H1 (cell line): ENCODE results near the gene RESP18. TPM values are rescaled to one million over a fixed set of nuclear protein-coding genes. Genes with fewer than 3 reads are reported as not detected.

ENCODE experiments used
- CTBP2 ChIP-seq: IDR thresholded peaks from 2 replicates; pipeline ENCODE4 v1.7.0; 2011; ENCODE audit warnings: borderline replicate concordance, mild to moderate bottlenecking, moderate library complexity, mixed read lengths, low read length; ENCODE audit not compliant: insufficient read depth, insufficient read length
- polyA plus RNA-seq, 7 experiments: library from polyadenylated mRNA; depleted of rRNA in 3 of 7; stranded (reverse) in 5 of 7; unstranded in 2 of 7; fragments of >200 nt in 5 of 7; fragments of 200-250 nt in 2 of 7; gene quantifications; 1 replicate in 5 of 7; 2 replicates in 1 of 7; 4 replicates in 1 of 7; pipeline versions ENCODE4 v1.2.1 to v1.2.3, GENCODE V29; 2011 to 2013; ENCODE audit warnings: missing spikeins in 2 of 7, mixed read lengths in 2 of 7
- total RNA-seq: library from RNA; stranded (reverse); fragmentation: NEBNext Ultra II Directional; extraction: Animal tissue kit (Norgen Biotek cat#: 25700); gene quantifications from 2 replicates; pipeline ENCODE4 v1.2.1, GENCODE V29; 2021

RESP18 gene
- total and polyA plus RNA-seq, 2 of the 8 experiments (the other 6 are each of a cell fraction or from before 2014, with no cell fraction given): not detected

DNA sequence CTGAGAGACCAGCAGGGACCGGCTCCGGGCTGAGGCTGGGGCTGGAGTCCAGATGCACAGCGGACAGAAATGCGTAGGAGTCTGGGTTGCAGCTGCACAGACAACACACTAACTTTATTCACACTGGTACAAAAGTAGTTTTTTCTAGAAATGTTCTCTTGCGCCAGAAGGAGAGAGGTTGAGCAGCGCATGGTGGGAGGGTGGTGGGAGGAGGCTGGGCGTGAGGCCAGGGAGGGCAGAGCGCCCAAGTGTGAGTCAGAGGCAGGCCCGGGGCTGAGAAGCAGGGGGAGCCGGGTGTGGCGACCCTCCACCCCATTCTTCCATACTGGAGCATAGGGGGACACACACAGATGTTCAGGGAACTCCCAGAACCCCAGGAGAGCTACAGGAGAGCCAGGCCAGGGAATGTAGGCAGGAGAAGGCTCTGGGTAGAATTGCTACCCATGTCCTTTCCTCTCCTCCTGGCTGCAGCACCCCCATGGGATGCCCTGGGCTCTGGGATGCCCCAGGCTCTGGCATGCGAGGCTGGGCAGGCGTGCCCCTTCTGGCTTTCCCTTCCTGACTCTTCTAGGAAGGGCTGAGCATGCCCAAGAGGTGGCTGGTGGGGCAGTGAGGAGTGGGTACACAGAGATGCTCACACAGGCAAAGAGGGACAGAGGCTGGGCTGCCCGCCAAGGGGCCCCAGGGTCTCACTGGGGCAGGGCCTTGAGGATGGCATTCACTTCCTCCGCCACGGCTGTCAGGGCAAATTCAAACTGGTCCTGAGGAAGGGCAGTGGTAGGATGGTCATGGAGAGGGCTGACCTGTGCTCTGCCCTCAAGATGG is 42.8 kb downstream of the RESP18 start (continued):
- no peak for TF ChIP-seq CTBP2
